ENCODE measurements around the gene SH3PXD2B. TPM values are rescaled to one million over a fixed set of nuclear protein-coding genes. Genes with fewer than 3 reads are reported as not detected.
"Not testable (repeated sequence)": the region's sequence is repeated elsewhere in the genome, so short reads cannot be mapped to it uniquely, and the experiment has no call there.

SH3PXD2B gene
- total RNA-seq, 3 donors from 2014 or later: 35.3 to 118 (median 43.9) TPM

DNA sequence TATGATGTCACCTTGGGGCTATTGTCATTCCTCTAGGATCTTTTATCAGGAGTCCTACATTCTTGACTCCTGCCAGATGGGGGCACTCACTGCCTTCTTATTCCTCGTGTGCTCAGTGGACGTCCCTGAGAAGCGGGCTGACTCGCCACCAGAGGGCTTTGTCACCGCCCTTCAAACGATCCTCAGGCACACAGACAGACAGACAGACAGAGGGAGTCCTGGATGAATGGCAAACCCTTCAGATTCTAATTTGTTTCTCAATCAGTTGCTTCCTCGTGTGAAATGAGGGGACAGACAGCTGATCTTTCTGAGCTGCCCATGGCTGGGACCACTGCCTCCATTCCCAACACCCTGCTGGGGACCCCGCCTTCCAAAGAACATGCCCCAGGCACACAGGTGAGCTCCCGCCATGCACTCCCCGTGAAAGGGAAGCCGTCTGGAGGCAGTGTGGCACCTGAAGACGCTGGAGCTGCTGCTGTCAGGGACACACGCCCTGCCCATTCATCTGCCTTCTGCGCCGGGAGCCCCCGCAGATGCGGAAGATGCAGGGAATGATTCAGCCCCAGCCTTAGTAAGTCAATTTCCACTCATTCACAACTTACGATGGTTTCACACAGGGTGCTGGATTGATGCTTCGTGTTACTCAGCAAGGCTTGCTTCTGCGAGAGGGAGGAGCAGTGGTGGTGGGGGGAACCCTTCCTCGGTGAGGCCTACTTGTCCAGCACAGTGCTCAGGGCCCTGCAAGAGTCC, 24.9 kb upstream of the SH3PXD2B start:
- DNase-seq (ENCODE audit: low spot score in 2 of 2): peak; percentile 62 to 83
- H3K4me1 ChIP-seq: no peaks in the 10 kb centered on the region
- TF ChIP-seq CTCF (IDR thresholded peaks at IDR 0.05): peak; percentile 81 to 98 (median 91)
- TF ChIP-seq POLR2AphosphoS5 (IDR thresholded peaks at IDR 0.05): peak in 2 of 3 donors; percentile 40 to 77
- no peak for TF ChIP-seq POLR2A (IDR thresholded peaks at IDR 0.05)
- H3K4me3 ChIP-seq: no peak overlapping the region
- intact Hi-C loops (cut with DNase I; ENCODE audit: low total_unique reads): loop anchor here (2.0 kb wide), 1 partner anchor 218 kb away; no protein-coding TSS in a partner anchor
- H3K27me3 ChIP-seq: no peaks in the 10 kb centered on the region
- no peaks in the 10 kb centered on the region for H3K36me3 ChIP-seq
- H3K27ac ChIP-seq: peak overlapping the region in 1 of 2 donors; percentile 53
- H3K9me3 ChIP-seq: no peaks in the 10 kb centered on the region

GRCh38 chr5:172478695-172479033, 24.3 kb upstream of the SH3PXD2B start:
- H3K9me3 ChIP-seq; H3K4me1 ChIP-seq; H3K36me3 ChIP-seq; DNase-seq (ENCODE audit: low spot score in 2 of 2); H3K27me3 ChIP-seq; H3K27ac ChIP-seq; H3K4me3 ChIP-seq: not testable (repeated sequence)
- intact Hi-C loops (cut with DNase I; ENCODE audit: low total_unique reads): loop anchor here (2.0 kb wide), 1 partner anchor 218 kb away; no protein-coding TSS in a partner anchor

DNA sequence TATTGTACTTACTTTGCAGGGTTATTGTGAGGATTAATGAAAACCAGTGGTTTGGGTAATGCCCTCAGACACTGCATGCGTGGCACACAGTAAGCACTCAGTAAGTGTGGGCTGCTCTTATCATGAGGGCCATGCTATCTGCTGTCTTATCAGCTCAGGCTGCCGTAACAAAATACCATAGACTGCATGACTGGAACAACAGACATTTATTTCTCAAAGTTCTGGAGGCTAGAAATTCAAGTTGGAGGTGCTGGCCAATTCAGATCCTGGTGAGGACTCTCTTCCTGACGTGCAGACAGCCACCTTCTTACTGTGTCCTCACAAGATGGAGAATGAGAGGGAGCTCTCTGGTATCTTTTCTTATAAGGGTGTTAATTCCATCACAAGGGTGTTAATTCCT, 23.9 kb upstream of the SH3PXD2B start:
- no peaks in the 10 kb centered on the region for H3K4me1 ChIP-seq

DNA sequence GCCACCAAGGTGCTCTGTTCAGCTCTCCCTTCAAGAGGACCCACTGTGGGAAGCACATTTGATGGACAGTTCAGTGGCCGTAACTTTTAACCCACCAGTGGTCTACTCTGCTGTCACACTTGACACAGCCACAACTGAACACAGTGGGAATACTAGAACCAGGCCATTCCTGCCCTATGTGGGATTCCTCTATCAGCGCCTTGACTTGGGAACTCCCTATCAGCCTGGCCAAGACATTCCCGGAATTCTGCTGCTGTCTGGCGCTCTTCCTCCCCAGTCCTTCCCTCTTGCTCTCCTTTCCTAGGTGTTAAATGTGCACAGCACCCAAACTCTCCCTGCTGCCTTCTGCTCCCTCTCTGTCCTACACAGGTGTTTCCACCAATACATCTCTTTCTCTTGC, 23.1 kb upstream of the SH3PXD2B start:
- DNase-seq (ENCODE audit: low spot score in 2 of 2): no peak
- Histone ChIP-seq H3K36me3 (no peaks in the 10 kb centered on the region), H3K4me1 (no peaks in the 10 kb centered on the region), H3K27me3 (no peaks in the 10 kb centered on the region), H3K9me3 (no peaks in the 10 kb centered on the region), H3K27ac (no peak overlapping the region), H3K4me3 (no peak overlapping the region)
- intact Hi-C loops (cut with DNase I; ENCODE audit: low total_unique reads): no loop called here
- TF ChIP-seq CTCF (IDR thresholded peaks at IDR 0.05) (no peak), POLR2AphosphoS5 (IDR thresholded peaks at IDR 0.05) (no peak), POLR2A (IDR thresholded peaks at IDR 0.05) (no peak)

More for the DNA sequence above, 23.9 kb upstream of the SH3PXD2B start:
- intact Hi-C loops (cut with DNase I; ENCODE audit: low total_unique reads): loop anchor here (2.0 kb wide), 1 partner anchor 219 kb away; no protein-coding TSS in a partner anchor
- H3K27me3 ChIP-seq: no peaks in the 10 kb centered on the region
- H3K36me3 ChIP-seq: no peaks in the 10 kb centered on the region
- no peak overlapping the region for H3K27ac ChIP-seq
- no peak for TF ChIP-seq CTCF (IDR thresholded peaks at IDR 0.05)
- no peak for TF ChIP-seq POLR2AphosphoS5 (IDR thresholded peaks at IDR 0.05)
- TF ChIP-seq POLR2A (IDR thresholded peaks at IDR 0.05): no peak
- H3K4me3 ChIP-seq: no peak overlapping the region
- H3K9me3 ChIP-seq: no peaks in the 10 kb centered on the region
- DNase-seq (ENCODE audit: low spot score in 2 of 2): no peak

- TF ChIP-seq CTCF (IDR thresholded peaks at IDR 0.05) (no peak), POLR2A (IDR thresholded peaks at IDR 0.05) (no peak), POLR2AphosphoS5 (IDR thresholded peaks at IDR 0.05) (no peak)
- Histone ChIP-seq H3K9me3 (no peaks in the 10 kb centered on the region), H3K4me1 (no peaks in the 10 kb centered on the region), H3K27ac (no peak overlapping the region), H3K36me3 (no peaks in the 10 kb centered on the region), H3K4me3 (no peak overlapping the region), H3K27me3 (no peaks in the 10 kb centered on the region)
- intact Hi-C loops (cut with DNase I; ENCODE audit: low total_unique reads): no loop called here
- DNase-seq (ENCODE audit: low spot score in 2 of 2): no peak
Measured at GRCh38 chr5:172474293-172474692, 20.0 kb upstream of the SH3PXD2B start.
